ENCODE results near the gene SNX22.

SNX22 gene

DNA sequence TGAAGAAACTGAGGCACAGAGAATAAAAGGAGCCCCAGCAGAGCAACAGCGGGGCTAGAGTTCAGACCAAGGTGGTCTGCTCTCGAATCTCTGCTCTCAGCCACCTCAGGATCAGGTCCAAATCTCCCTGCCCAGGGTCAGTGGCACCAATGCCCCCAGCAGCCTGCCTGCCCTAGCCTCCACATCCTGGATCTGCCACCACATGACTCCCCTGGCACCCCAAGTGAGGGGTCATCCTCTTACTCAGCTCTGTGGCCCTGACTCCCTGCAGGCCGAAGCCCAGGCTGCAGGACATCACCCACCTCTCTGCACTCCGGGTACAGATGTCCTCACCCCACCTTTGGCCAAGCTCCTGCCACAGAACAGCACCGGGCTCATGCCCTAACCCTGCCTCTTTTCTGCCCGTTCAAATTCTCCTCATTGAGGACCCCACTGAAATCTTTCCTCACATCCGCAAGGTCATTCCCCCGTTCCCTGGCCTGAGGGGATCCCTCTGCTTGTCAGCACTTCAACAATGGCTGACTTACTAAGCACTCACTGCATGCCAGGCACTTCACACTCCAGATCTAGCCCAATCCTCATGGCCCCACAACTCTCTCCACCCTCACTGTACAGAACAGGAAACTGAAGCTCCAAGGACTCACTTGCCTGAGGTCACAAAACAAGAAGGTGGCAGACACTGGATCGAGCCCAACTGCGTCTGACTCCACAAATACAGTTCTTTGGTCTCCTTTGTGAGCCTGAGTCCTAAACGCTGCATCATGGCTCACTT is 7.0 kb downstream of the SNX22 start:
- DNase-seq = no peak

DNA sequence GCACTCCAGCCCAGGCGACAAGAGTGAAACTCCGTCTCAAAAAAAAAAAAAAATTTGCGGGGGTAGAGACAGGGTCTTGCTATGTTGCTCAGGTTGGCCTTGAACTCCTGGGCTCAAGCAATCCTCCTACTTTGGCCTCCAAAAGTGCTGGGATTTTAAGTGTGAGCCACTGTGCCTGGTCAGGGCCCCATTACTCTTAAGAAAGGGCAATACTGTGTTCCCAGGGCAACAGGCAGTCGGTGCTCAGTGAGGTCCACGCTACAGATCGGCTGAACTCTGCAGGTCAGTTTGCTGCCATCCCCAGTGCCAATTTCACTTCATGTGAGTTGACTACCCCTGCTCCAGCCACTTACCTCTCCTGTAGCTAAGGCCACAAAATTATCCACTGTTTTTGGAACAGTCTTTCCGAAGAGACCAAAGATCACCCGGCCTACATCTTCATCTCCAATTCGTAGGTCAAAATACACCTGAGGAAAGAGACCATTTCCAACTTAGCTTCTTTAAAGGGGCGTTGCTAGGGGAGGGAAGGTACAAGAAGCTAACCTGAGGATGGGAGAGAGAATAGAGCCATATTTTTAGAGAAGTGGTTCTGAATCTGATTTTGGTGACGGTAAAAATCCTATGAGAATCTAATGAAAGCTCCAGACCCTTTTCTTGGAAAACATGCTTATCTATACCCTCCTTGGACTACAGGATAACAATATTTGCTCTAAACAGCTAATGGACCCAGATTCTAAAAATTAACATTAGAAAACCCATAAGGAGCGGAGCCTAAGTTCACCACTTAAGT is 10.4 kb downstream of the SNX22 start:
- DNase-seq = no peak

GRCh38 chr15:64162478-64162868 is 10.9 kb downstream of the SNX22 start:
- no peak for DNase-seq

DNA sequence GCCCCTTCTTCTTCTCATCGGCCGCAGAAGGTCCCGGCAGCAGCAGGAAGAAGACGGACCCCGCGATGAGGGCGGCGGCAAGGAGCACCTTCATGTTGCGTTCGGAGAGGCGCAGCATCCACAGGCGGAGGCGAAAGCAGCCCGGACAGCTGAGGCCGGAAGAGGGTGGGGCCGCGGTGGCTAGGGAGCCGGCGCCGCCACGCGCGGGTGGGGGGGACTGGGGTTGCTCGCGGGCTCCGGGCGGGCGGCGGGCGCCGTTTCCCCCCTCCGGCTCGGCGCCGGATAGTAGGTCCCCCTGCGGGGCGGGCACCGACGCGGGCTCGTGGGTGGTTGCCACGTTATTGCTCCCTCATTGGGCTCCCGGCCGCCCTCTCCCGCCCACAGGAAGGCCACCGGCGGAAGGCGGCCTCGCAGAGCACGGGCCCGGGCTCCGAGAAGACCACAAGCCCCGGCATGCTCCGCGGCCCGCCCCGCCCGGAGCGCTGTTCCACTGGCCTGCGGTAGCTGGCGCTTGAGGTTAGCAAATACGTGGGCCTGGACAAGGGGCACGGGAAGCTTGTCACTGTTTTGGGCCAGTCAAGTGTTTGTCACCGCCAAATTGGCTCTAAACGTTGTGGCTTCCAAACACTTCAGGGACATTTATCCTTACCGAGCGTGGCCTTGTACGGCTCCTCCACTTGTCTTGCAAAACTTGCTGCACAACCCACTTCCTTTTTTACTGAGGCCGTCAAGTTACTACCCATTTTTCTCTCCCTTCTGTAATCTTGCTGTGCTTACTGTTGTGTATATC is 11.5 kb downstream of the SNX22 start, which contains the start of gene PPIB:
PPIB (minus strand) TSS at position 154 of the 790 bp plus-strand sequence; CDS start at position 118, 36 bp downstream.
- peak; percentile 98 for DNase-seq

DNA sequence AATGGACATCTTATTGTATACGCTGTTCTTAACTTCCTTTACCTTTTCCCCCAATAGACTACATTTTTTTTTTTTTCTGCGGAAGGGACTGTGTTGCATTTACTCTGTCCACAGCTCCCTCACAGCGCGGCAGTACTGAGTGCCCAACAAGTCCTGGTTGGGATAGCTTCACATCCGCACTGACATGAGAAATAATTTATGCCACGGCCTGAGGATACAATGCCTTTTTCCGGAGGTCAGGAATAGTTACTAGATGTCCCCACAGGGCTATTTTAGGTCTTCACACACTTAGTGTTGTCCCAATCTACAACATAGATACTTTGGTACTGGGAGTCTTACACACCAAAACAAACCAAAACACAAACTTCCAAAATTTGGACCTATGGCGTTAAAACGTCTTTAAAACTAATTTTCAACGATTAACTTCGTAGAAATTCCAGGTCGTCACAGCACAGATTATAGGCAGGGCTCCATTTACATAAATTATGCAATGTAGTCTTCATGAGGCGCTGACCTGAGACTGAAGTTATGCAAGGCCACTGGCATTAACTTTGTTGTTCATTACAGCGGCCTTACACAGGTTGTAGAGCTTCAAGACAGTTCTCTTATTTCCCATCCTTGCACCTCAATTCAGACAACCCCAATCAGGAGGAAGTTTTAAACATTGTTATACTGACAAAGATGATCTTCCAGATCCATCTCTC is 12.3 kb downstream of the SNX22 start:
- no peak for DNase-seq

DNA sequence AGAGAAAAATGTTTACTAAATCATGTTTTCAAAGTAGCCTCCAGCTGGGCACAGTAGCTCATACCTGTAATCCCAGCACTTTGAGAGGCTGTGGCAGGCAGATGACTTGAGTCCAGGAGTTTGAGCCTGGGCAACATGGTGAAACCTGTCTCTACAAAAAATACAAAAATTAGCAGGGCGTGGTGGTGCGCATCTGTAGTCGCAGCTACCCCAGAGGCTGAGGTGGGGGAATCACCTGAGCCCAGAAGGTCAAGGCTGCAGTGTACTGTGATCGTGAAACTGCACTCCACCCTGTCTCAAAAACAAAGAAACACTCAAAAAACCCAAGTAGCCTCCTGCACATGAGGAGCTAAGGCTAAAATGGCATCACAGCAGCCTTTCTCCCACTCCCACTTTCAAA is 12.9 kb downstream of the SNX22 start:
- DNase-seq = no peak

DNA sequence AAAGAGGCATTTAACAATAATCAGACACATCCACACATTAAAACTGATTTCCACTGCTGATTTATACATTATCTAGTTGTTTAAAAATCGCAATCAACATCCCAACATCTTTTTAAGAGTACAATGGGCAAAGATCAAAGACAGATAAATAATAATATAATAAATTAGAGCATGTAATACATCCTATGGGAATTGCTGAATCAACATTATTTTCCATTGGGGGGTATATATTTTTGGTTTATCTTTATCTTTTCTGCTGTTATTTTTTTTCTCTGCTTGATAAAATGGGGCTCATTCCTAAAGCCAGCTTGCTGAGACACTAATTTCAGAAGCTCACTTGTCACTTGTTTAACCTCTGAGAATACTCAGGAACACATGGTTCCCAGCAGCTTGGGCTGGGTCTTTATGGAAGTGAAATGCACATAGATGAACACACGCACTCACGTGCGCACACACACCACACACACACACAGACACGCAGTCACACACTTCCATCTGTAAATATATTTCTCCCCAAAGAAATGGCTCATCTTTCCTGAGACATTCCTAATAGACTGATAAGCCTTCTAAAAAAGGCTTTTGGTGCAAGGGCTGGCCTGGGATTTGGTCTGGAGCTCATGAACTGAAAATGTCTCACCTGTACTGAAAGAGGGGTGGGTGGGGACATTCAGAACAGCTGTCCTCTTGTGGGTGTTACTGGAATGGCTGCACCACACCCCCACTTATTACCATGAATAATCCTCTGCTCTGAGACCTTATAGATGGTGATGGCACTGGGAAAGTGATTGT is 14.8 kb downstream of the SNX22 start:
- no peak for DNase-seq

DNA sequence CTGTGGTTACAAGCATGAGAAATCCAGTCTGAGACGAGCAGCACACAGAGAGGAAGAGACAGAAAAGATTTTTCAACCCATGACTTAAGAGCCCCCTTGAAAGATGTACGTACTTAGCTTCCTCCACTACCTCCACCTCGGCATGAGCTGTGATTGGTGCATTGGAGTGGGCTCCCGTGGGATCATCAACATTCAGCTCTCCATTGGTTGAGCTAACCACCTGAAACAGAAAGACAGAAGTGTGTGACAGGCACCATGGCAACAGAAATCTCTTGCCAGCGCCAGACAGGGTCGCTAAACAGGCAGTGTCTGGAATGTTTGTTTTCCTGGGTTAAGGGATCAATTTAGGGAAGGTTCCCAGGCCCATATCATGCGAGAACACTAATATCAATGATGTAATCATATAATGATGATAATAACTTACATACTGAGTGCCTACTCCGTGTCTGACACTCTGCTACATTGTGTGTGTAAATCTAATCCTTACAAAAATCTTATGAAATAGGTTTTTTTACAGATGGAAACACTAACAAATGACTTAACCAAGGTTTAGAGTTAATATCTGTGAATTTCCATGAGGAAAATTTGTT is 28.8 kb downstream of the SNX22 start:
- no peak for DNase-seq

DNA sequence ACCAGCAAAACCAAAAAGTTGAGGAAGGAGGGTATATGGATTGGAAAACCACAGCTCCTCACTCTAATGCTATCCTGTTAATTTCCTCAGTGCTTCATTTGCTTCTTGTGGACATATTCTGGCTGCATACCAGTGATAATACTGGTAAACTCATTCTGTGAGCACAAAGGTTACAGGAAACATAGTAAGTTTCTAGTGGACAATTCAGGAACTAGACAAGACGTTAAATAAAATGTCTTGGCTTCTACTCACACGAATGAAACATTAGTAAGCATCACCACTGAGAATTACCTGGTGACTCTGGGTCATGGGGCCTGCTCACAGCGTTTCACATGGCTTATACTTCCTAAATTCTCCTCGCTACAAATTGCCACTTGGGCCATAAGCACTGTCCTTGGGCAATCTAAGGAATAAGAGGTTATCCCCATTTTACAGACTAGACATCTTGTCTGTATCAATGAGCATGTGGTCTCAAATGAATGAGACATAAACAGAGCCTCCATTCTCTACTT is 31.4 kb downstream of the SNX22 start:
- DNase-seq = no peak

GRCh38 chr15:64185146-64185911 is 33.8 kb downstream of the SNX22 start:
- no peak for DNase-seq

DNA sequence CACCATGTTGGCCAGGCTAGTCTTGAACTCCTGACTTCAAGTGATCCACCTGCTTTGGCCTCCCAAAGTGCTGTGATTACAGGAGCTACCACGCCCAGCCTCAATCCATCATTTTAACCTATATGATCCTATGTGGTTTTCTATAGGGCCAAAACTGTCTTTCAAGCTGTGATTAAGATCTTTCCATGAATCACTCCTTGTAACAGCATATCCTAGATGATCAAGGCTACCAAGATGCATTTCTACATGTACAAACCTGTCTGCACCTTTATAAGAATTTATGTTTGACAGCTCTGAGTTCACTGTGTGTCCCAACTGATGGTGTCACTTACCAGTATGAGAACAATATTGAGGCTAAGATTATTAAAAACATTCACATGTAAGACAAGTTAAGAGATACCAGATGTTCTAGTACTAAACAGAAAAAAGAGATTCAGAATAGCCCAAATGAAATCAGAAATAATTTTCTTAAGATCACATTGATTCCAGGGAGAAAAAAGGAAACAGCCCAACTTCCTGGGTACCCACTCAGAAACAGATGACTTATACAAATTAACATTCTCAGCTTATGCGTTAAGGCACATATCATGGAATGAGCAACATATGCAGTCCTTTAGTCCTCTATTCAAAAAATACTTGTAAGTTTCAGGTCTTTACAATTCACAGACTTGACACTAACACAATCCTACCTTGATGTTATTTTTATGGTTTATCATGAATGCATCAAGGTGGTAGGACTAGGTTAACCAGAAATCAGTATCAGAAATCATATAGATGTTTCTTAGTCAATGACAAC is 36.1 kb downstream of the SNX22 start:
- no peak for DNase-seq

DNA sequence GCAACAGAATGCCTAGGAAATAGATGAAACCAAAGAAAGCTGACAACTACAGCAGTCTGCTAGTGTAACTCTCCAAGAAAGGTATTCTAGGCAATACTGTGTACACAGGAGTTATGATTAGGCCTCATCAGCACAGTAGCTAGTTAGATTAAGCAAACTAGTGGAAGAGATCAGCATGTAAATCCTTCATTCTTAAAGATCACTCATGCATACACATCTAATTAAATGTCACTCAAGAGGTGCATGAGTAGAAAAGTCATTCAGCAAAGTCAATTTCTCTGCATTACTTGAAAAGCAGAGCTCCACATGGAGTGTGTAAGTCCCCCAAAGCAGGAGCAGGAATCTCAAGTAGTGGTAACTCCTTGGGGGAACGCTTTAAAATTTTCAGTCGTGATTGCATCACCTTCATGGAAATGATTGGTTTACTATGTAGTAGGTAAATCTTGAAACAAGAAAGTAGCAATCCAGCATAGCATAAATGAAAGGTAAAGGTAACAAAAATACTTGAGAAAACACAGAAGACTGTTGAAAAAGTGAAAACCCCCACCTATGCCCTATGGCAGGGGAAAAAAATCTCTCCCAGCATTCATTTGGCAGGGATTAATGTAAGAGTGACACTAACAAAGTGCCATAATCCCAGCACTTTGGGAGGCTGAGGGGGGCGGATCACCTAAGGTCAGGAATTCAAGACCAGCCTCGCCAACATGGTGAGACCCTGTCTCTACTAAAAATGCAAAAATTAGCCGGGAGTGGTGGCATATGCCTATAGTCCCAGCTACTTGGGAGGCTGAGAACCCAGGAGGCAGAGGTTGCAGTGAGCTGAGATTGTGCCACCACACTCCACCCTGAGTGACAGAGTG is 40.7 kb downstream of the SNX22 start:
- no peak for DNase-seq

DNA sequence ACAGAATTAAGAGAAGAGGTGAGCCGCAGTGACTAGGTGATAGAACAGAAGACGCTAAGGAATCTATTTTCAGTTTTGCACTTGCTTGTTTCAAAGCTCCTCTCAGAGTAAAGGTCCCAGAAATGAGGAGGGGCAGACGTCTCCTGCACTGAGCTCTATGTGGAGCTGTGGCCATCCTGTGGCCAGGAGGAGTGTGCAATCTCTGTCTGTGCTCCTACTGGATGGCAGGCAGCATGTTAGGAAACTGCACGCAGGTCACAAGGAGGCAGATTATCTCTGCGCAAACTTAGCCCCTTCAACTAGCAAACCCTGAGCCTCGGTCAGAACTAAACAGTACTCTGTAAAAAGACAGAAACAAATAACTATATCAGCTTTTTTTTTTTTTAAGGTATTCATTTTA is 42.4 kb downstream of the SNX22 start:
- no peak for DNase-seq

DNA sequence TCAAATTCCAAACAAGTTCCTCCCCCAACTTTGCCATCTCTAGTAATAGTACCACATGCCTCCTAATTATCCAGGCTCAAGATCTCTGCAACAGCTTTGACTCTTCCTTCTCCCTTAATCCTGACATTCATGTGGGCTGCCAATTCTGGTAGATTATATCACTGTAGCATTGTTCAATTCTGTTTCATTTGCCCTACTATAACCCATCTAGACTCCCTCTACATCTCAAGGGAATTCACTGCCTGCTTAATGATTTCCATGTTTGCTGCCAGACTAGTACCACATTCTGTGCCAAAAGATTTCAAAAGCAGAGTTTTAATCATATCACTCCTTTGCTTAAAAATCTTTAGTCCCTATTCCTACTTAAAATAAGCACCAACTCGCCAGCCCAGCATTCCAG is 45.9 kb downstream of the SNX22 start:
- DNase-seq = no peak

DNA sequence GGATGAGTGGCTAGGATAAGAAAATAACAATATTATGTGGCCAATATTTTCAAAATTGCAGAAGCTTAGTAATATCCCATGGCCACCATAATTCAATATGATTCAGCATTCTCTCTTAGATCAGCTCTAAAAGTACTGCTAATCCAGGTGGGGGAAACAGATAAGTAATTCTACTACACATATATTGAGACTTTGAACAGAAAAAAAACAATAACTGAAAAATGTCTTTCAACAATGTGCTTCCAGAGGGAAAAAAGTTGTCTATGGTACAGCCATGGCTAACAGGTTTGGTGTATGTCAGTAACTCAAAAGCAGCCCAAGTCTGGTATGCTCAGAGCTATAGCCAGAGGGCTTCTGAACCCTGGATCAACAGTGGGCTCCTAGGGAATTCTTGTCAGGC is 53.7 kb downstream of the SNX22 start:
- no peak for DNase-seq

Measured in activated naive CD4-positive, alpha-beta T cell treated with Interleukin-2 at 50 U/mL for 16 hours (primary cell).